Tibial artery (tissue), 4 donors: ENCODE data around the gene AIF1L.

Experiments used
- DNase-seq, 2 donors: peaks; one replicate each; pipeline ENCODE4 v3.0.0-alpha.2; 2019
- H3K27ac ChIP-seq, 2 donors: fragments of 200-600 bp; sonication (generic) in 1 of 2; 1 replicate in 1 of 2; 2 replicates in 1 of 2; pipeline ENCODE4 v1.5.1; 2018 to 2019; ENCODE audit warnings: mild to moderate bottlenecking in 1 of 2
- H3K27me3 ChIP-seq, 2 donors: fragments of 200-600 bp; sonication (generic) in 1 of 2; one replicate each; pipeline versions ENCODE4 v1.5.1 to v1.6.0; 2016 to 2019
- H3K36me3 ChIP-seq, 3 donors: fragments of 200-600 bp; sonication (generic) in 2 of 3; one replicate each; pipeline ENCODE4 v1.5.1; 2016 to 2019; ENCODE audit warnings: mild to moderate bottlenecking in 2 of 3
- H3K4me1 ChIP-seq, 4 donors: fragments of 200-600 bp; sonication (generic) in 2 of 4; 1 replicate in 3 of 4; 2 replicates in 1 of 4; pipeline ENCODE4 v1.5.1; 2016 to 2019
- H3K4me3 ChIP-seq, 2 donors: fragments of 200-600 bp; sonication (generic) in 1 of 2; 1 replicate in 1 of 2; 2 replicates in 1 of 2; pipeline ENCODE4 v1.5.1; 2018 to 2019; ENCODE audit warnings: mild to moderate bottlenecking in 2 of 2
- H3K9me3 ChIP-seq, 3 donors: fragments of 200-600 bp; sonication (generic) in 1 of 3; one replicate each; pipeline ENCODE4 v1.5.1; 2016 to 2019
- CTCF ChIP-seq, 2 experiments: fragments of 200-600 bp in 1 of 2; fragments of 450-650 bp in 1 of 2; IDR thresholded peaks; one replicate each; pipeline ENCODE4 v1.5.1; 2017 to 2019; ENCODE audit warnings: antibody characterized with exemption in 2 of 2, mild to moderate bottlenecking in 1 of 2, moderate library complexity in 1 of 2
- intact Hi-C: fragments of 100-400 bp; cut with DNase I; formaldehyde crosslinking; loops from one replicate; pipeline ENCODE4 v1.15.0; 2023; ENCODE audit warnings: low total_unique reads

AIF1L gene

DNA sequence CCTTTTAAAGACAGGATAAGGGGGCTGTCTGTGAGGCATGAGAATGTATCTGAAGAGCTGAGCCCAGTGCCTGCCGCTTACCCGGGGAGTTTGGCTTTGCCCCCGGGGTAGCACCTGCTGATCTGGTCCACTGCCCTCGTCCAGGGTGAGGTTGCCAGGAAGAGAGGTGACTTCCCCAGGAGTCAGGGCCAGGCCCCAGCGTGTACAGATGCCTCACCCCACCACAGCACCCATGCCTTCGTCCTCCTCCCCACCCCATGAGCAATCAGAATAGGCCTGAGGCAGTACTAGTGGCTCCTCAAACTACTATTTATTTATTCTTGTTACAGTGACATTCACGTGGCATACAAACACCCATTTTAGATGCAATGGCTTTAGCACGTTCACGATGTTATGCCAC is 15.7 kb upstream of the AIF1L start:
- Histone ChIP-seq H3K36me3 (no peaks in the 10 kb centered on the region), H3K27me3 (no peaks in the 10 kb centered on the region), H3K4me3 (no peak overlapping the region), H3K27ac (no peak overlapping the region), H3K4me1 (no peaks in the 10 kb centered on the region), H3K9me3 (no peaks in the 10 kb centered on the region)
- DNase-seq, result no peak
- no peak for TF ChIP-seq CTCF (IDR thresholded peaks at IDR 0.05)
- intact Hi-C loops, result no loop called here

DNA sequence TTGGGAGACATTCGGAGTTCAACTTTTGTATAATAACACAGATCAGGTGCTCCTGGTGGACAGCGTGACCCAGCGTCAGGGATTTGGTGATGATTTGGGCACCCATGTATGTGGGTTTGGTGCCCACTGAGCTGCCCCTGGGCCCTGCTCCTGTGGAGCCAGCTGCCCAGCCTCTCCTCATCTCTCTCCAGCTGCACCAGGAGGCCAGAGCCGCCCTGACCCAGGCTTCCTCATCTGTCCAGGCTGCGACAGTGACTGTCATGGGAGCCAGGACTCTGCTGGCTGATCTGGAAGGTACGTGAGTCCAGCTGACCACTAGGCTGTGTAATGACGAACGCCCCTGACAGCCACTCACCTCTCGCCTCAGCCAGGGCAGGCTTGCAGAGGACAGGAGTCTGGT is 14.5 kb upstream of the AIF1L start:
- Histone ChIP-seq H3K36me3 (no peaks in the 10 kb centered on the region), H3K9me3 (no peaks in the 10 kb centered on the region), H3K27me3 (no peaks in the 10 kb centered on the region), H3K4me1 (no peaks in the 10 kb centered on the region), H3K27ac (no peak overlapping the region), H3K4me3 (no peak overlapping the region)
- intact Hi-C loops, result no loop called here
- TF ChIP-seq CTCF (IDR thresholded peaks at IDR 0.05), result no peak
- DNase-seq, result no peak

DNA sequence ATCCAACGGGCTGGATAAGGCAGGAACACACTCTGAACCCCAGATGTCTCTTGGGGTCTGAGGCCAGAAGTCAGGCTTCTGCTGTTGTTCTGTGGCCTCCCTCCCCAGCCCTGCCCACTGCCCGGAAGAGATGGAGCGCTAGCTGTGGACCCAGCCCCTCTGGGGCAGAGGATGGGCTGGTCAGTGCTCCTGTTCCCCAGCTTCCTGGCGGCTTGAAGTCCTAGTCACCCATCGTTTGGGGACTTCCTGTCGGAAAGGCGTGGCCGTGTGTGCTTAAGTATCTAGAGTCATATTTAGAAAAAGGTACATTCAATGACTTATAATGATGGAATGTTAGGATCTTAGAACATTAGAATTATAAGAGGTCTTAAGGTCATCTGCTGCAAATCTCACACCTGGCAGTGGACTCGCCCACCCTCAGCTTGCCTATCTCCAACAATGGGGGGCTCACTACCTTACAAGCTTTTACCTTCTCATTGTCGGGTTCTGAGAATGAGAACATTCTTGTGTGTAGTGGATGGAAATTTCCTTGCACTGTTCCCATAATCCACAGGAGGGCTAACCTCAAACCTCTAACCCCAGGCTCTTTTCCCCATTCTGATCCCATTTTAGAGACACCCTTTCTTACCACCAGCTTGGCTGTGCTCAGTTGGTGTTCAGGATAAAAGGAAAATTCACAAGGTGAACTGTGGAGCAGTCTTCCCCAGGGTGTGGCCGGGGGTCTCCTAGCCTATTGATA is 13.4 kb upstream of the AIF1L start:
- H3K27ac ChIP-seq, result no peak overlapping the region
- H3K36me3 ChIP-seq, result no peaks in the 10 kb centered on the region
- H3K4me3 ChIP-seq, result no peak overlapping the region
- H3K27me3 ChIP-seq, result peaks cover 0 to 4% of the 10 kb centered on the region in 2 donors
- DNase-seq, result no peak
- no peak for TF ChIP-seq CTCF (IDR thresholded peaks at IDR 0.05)
- intact Hi-C loops, result no loop called here
- H3K4me1 ChIP-seq, result no peaks in the 10 kb centered on the region
- H3K9me3 ChIP-seq, result no peaks in the 10 kb centered on the region

DNA sequence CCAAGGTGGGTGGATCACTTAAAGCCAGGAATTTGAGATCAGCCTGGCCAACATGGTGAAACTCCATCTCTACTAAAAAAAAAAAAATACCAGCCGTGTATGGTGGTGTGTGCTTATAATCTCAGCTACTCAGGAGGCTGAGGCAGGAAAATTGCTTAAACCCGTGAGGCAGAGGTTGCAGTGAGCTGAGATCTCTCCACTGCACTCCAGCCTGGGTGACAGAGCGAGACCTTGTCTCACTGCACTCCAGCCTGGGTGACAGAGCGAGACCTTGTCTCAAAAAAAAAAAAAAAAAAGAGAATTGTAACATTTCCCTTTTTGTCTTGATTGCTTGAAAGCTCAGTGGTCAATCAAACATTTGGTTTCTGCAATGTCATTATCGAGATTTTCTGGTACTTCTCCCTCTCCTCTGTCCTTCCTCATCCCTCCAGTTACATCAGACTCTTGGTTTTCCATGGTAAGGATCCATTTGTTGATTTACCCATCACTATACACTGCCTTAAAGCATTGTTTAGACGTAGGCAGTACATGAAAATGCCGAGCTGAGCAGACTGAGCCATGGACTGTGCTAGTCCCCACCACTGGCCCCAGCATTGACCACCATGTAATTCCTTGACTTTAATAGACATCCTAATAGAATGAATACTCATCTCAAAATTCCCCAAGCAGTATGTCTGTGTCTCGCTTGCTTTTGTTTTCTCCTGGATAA is 11.5 kb upstream of the AIF1L start:
- no peak for TF ChIP-seq CTCF (IDR thresholded peaks at IDR 0.05)
- intact Hi-C loops, result no loop called here
- no peaks in the 10 kb centered on the region for H3K4me1 ChIP-seq
- no peaks in the 10 kb centered on the region for H3K36me3 ChIP-seq
- H3K27me3 ChIP-seq, result peaks cover 0 to 4% of the 10 kb centered on the region in 2 donors
- no peak overlapping the region for H3K27ac ChIP-seq
- no peak overlapping the region for H3K4me3 ChIP-seq
- no peak for DNase-seq
- H3K9me3 ChIP-seq, result no peaks in the 10 kb centered on the region

DNA sequence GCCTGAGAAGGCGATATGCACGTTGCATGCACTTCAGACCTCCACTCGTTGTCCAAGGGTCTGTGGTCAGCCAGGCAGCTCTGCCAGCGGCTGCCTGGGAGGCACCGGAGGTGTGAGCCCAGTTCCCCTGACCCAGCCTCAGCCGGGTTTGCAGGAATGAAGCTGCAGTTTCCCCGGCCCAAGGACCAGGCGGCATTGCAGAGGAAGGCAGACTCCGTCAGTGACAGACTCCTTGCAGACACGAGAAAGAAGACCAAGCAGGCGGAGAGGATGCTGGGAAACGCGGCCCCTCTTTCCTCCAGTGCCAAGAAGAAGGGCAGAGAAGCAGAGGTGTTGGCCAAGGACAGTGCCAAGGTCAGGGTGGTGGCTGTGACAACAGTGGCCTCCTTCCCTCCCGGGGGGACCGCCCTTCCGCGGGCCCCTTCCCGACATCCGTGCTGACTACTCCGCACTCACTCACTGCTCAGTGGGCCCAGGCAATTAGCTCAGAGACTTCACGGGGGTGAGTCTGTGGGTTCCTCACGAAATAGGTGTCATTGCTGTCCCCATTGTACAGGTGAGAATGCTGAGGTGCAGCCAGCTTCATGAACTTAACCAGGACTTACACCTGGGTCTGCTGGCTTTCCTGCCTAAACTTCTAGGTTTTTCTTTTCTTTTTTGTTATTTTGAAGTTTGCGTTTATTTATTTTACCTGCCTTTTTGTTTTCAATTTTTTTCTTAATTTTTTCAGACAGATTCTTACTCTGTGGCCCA is 10.8 kb upstream of the AIF1L start:
- H3K27me3 ChIP-seq, result peaks cover 0 to 4% of the 10 kb centered on the region in 2 donors
- intact Hi-C loops, result no loop called here
- no peaks in the 10 kb centered on the region for H3K9me3 ChIP-seq
- no peak overlapping the region for H3K27ac ChIP-seq
- DNase-seq, result no peak
- H3K36me3 ChIP-seq, result no peaks in the 10 kb centered on the region
- no peaks in the 10 kb centered on the region for H3K4me1 ChIP-seq
- no peak for TF ChIP-seq CTCF (IDR thresholded peaks at IDR 0.05)
- H3K4me3 ChIP-seq, result no peak overlapping the region
